ENCODE results near the gene GALM.

DNA sequence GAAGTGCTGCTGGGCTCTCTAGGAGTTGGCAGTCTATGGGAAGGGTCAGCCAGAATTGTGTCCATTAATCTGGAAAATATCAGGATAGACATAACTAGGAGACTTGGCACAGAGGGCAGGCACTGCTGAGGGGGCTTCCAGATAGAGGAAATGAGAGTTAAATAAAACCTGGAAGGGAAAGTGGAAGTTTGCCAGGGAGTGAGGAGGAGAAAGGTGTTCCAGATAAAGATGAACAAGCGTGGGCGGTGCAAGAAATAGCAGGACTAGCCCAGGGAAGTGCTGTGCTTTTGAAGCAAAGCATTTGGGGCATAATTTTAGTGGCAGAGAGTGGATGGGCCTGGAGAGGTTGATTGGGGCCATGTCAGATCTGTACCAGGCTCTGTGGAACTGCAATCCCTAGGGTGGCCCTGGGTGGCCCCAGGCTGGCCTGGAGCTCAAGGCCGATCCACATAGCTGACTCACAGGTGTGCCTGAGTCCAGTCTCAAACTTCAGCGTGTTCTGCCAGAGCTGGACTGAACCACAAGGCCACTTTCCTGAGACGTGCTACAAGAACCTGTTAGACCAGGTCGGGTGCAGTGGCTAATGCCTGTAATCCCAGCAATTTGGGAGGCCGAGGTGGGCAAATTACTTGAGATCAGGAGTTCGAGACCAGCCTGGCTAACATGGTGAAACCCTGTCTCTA, 26.9 kb downstream of the GALM start:
- TF ChIP-seq, protein P1, sequence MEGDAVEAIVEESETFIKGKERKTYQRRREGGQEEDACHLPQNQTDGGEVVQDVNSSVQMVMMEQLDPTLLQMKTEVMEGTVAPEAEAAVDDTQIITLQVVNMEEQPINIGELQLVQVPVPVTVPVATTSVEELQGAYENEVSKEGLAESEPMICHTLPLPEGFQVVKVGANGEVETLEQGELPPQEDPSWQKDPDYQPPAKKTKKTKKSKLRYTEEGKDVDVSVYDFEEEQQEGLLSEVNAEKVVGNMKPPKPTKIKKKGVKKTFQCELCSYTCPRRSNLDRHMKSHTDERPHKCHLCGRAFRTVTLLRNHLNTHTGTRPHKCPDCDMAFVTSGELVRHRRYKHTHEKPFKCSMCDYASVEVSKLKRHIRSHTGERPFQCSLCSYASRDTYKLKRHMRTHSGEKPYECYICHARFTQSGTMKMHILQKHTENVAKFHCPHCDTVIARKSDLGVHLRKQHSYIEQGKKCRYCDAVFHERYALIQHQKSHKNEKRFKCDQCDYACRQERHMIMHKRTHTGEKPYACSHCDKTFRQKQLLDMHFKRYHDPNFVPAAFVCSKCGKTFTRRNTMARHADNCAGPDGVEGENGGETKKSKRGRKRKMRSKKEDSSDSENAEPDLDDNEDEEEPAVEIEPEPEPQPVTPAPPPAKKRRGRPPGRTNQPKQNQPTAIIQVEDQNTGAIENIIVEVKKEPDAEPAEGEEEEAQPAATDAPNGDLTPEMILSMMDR (IDR thresholded peaks at IDR 0.05; ENCODE audit: insufficient read depth, low read length, poor library complexity, severe bottlenecking), result no peak
- no peak for TF ChIP-seq EZH2phosphoT487 (conservative IDR thresholded peaks at IDR 0.05; ENCODE audit: low read length)

Measured in SU-DHL-6 (cell line).